Anterior cingulate cortex (tissue), 58 donors: ENCODE measurements around the gene PIEZO1.
A peak's percentile ranks its signal among the peaks of the same experiment; 100 is the strongest.

Experiments
- DNase-seq, 58 donors: peaks; one replicate each; lab custom pipeline; 2025; lab: John Stamatoyannopoulos, UW

The PIEZO1 gene

GRCh38 chr16:88725609-88726407, 59.2 kb downstream of the PIEZO1 start:
- no peak for DNase-seq

GRCh38 chr16:88724855-88725555, 60.0 kb downstream of the PIEZO1 start:
- DNase-seq, result no peak

GRCh38 chr16:88723911-88724310, 61.1 kb downstream of the PIEZO1 start:
- DNase-seq, result no peak

- no peak for DNase-seq
These were observed 61.5 kb downstream of the PIEZO1 start for GRCh38 chr16:88723507-88723887.

- no peak for DNase-seq
These were observed 62.1 kb downstream of the PIEZO1 start for GRCh38 chr16:88722784-88723506.

- DNase-seq, result no peak
These were observed 62.9 kb downstream of the PIEZO1 start for GRCh38 chr16:88721815-88722755.

GRCh38 chr16:88721236-88721635, 63.8 kb downstream of the PIEZO1 start:
- no peak for DNase-seq

GRCh38 chr16:88720396-88720970, 64.5 kb downstream of the PIEZO1 start:
- DNase-seq, result no peak

GRCh38 chr16:88719933-88720296, 65.1 kb downstream of the PIEZO1 start:
- DNase-seq, result no peak

- DNase-seq, result peak in 57 of 58 donors; percentile 16 to 94 (median 84)
These were observed 65.6 kb downstream of the PIEZO1 start for GRCh38 chr16:88719267-88719932.

GRCh38 chr16:88718178-88718577, 66.8 kb downstream of the PIEZO1 start:
- DNase-seq, result no peak

GRCh38 chr16:88716601-88717001, 68.4 kb downstream of the PIEZO1 start:
- DNase-seq, result no peak

- DNase-seq, result no peak
These were observed 68.8 kb downstream of the PIEZO1 start for GRCh38 chr16:88716201-88716600.

GRCh38 chr16:88715312-88716190, 69.5 kb downstream of the PIEZO1 start:
- DNase-seq, result no peak

- no peak for DNase-seq
These were observed 70.4 kb downstream of the PIEZO1 start for GRCh38 chr16:88714420-88715302.

GRCh38 chr16:88713568-88714419, 71.2 kb downstream of the PIEZO1 start:
- no peak for DNase-seq
